H7 (cell line): ENCODE measurements around the gene TYW1B. TPM values are rescaled to one million over a fixed set of nuclear protein-coding genes. Genes with fewer than 3 reads are reported as not detected.
"Not testable (repeated sequence)": the region's sequence is repeated elsewhere in the genome, so short reads cannot be mapped to it uniquely, and the experiment has no call there.

Source experiments
- DNase-seq: peaks from one replicate; pipeline ENCODE4 v3.0.0; 2012
- H3K27me3 ChIP-seq: 2 replicates; pipeline ENCODE4 v1.6.0; 2011; ENCODE audit warnings: mild to moderate bottlenecking, low read length; ENCODE audit not compliant: control insufficient read depth, insufficient read depth
- H3K36me3 ChIP-seq: replicated peaks from 2 replicates; pipeline ENCODE4 v1.5.1; 2011; ENCODE audit warnings: low read length; ENCODE audit not compliant: control insufficient read depth, insufficient read depth
- H3K4me3 ChIP-seq: 2 replicates; pipeline ENCODE4 v1.5.1; 2011; ENCODE audit warnings: low read depth, mild to moderate bottlenecking, control low read depth, low read length, moderate library complexity; ENCODE audit not compliant: insufficient read depth
- total RNA-seq: library from RNA; depleted of rRNA; stranded (reverse); fragments of >200 nt; shearing (Covaris generic); gene quantifications from 2 replicates; pipeline ENCODE4 v1.2.3, GENCODE V29; 2014

TYW1B gene
- total RNA-seq, 1 experiment from 2014 or later, result 0.62 TPM

DNA sequence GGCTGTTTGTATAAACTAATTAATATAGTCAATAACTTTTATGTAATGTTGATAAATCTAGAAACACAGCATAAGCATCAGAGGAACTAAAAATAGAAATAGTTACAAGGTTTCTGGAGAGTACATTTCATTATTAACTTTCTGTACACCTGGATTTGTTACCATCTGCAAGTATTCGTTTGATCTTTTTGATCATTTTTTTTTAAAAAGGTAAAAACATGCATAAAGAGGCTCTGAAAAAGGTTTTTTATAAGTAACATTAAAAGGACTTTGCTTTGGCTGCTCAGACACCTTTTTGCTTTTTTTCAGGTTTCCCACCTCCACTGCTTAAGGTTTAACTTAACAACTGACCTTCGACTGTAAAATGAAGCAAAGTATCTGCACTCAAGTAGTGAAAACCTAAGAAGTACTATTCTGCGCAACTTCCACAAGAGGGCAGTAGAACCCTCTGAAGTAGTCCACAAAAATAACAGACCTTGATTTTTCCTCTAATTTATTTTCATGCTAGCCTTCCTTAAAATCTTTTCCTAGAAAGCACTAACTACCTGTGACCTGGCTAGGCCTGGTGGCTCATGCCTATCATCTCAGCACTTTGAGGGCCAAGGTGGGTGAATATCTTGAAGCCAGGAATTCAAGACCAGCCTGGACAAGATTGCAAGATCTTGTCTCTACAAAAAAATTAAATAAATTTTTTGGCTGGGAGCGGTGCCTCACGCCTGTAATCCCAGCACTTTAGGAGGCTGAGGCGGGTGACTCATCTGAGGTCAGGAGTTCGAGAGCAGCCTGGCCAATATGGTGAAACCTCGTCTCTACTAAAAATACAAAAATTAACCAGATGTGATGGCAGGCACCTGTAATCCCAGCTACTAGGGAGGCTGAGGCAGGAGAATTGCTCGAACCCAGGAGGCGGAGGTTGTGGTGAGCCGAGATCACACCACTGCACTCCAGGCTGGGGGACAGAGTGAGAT, 4.0 kb downstream of the TYW1B start:
- not testable (repeated sequence) for DNase-seq, H3K4me3 ChIP-seq, H3K27me3 ChIP-seq, H3K36me3 ChIP-seq

DNA sequence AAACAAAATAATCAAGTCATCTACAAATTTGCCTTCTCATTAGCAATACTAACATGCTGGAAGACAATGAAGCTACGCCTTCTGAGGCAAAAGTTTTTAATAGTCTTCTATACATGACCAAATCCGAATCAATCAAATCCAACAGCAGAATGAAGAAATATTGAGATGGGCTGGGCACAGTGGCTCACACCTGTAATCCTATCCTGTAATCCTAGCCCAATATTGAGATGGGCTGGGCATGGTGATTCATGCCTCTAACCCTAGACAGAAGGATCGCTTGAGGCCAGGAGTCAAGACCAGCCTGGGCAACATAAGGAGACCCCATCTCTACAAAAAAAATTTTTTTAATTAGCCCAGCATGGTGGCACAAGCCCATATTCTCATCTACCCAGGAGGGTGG, 5.5 kb downstream of the TYW1B start:
- not testable (repeated sequence) for DNase-seq, H3K36me3 ChIP-seq, H3K27me3 ChIP-seq, H3K4me3 ChIP-seq

DNA sequence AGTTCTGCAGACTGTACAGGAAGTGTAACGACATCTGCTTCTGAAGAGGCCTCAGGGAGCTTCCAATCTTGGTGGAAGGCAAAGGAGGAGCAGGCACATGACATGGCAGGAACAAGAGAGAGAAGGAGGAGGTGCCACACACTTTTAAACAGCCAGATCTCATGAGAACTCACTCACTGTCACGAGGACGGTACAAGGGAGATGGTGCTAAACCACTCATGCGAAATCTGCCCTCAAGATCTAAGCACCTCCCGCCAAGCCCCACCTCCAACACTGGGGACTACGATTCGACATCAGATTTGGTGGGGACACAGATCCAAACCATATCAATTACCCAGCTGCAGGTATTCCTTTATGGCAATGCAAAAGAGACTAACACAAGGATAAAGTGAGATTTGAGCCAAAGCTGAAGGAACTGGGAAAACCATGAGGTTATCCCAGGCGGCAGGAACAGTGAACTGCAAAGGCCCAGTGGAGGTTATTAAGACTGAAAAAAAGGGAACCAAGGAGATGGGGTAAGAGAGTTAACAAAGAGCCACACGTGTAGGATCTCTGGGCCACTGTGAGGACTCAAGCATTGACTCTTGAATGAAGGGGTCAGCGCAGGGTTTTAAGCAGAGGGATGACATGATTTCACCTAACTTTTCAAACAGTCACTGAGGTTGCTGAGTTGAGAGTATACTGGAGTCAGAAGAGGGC, 9.2 kb downstream of the TYW1B start:
- not testable (repeated sequence) for DNase-seq, H3K4me3 ChIP-seq, H3K27me3 ChIP-seq, H3K36me3 ChIP-seq

DNA sequence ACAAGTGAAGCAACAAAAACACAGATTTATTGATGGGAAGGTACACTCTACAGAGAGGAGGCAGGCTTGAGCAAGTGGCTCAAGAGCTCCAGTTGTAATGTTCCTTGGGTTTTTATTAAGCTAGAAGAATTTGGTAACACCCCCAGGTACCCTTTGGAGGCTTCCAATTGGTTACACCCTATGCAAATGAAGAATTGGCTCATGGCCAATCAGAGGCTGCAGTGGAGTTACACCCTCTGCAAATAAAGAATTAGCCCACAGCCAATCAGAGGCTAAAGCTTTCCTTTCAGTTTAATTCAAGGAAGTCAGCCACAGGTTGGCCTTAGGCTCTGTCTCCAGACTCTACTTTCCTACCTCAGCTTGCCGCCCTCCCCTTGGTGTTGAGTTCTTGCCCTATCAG, 10.3 kb downstream of the TYW1B start:
- not testable (repeated sequence) for H3K36me3 ChIP-seq, H3K4me3 ChIP-seq, H3K27me3 ChIP-seq
- peak; percentile 7 for DNase-seq

DNA sequence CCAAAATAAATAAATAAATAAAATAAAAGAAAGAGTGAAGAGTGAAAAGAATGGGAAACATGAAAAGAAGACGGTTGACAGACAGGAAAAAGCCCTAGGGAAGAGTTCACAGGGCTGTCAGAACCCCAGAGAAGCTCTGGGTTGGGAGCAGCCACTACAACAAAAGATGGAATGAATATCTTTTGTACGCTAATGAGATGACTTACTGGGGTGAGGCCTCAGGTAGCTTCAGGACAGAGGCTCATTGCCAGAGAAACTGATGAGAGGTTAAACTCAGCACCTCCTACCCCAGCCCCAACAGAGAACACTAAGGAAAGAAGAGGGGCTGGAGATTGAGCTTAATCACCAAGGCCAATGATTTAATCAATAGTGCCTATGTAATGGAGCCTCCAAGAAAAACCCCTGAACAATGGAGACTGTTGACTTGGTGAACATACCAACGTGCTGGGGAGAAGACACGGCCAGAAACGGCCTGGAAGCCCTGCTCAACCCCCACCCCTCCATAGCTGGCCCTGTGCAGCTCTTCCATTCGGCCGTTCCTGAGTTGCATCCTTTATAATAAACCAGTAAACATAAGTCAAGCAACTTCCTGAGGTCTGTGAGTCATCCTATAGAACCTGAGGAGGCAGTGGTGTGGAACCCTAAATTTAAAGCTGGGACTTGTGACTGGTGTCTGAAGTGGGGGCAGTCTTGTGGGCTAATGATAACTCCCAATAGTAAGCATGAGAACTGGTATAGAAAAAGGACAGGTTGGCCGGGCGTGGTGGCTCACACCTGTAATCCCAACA, 11.4 kb downstream of the TYW1B start:
- H3K36me3 ChIP-seq, H3K27me3 ChIP-seq, H3K4me3 ChIP-seq: not testable (repeated sequence)
- DNase-seq, result peak; percentile 15

DNA sequence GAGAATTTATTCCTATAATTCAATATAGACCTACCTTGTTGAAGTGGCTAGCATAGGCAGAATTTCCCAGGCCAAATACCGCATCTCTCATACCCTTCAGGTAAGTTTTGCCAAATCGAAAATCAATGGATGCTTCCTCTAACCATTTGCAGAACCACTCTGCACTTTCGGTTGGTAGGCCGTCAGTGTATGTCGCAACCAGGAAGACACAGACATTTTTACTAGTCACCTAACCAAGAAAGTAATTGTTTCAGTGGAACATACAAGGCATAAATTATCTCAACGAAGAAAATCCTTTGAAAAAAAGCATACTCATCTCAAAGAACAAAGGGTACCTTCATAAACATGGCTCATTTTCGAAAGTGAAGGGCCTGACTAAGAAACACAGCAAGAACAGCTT, 17.6 kb downstream of the TYW1B start:
- H3K27me3 ChIP-seq, DNase-seq, H3K4me3 ChIP-seq, H3K36me3 ChIP-seq: not testable (repeated sequence)

DNA sequence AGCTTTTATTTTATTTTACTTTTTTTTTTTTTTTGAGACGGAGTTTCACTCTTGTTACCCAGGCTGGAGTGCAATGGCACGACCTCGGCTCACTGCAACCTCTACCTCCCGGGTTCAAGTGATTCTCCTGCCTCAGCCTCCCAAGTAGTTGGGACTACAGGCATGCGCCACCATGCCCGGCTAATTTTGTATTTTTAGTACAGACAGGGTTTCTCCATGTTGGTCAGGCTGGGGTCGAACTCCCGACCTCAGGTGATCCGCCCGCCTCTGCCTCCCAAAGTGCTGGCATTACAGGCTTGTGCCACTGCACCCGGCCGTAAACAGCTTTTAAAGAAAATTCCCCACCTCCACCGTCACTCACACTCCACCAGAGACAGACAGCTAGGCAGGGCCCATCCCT, 19.5 kb downstream of the TYW1B start:
- H3K27me3 ChIP-seq, H3K4me3 ChIP-seq, DNase-seq, H3K36me3 ChIP-seq: not testable (repeated sequence)

DNA sequence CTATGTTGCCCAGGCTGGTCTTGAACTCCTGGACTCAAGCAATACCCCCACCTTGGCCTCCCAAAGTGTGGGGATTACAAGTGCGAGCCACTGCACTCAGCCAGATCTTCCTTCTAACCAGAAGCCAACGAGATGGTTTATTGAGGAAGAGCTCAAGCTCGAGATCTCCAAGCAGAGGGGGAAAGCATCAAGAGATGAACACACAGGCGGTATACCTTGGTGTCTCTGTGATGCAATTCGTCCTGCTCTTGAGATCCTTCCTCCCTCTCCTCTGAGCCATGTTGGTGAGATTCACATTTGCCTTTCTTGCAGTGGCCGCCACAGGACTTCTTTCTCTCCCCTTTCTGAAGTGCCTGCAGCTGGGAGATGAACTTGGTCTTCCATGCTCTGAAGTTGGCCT, 21.1 kb downstream of the TYW1B start:
- not testable (repeated sequence) for DNase-seq, H3K27me3 ChIP-seq, H3K4me3 ChIP-seq, H3K36me3 ChIP-seq

DNA sequence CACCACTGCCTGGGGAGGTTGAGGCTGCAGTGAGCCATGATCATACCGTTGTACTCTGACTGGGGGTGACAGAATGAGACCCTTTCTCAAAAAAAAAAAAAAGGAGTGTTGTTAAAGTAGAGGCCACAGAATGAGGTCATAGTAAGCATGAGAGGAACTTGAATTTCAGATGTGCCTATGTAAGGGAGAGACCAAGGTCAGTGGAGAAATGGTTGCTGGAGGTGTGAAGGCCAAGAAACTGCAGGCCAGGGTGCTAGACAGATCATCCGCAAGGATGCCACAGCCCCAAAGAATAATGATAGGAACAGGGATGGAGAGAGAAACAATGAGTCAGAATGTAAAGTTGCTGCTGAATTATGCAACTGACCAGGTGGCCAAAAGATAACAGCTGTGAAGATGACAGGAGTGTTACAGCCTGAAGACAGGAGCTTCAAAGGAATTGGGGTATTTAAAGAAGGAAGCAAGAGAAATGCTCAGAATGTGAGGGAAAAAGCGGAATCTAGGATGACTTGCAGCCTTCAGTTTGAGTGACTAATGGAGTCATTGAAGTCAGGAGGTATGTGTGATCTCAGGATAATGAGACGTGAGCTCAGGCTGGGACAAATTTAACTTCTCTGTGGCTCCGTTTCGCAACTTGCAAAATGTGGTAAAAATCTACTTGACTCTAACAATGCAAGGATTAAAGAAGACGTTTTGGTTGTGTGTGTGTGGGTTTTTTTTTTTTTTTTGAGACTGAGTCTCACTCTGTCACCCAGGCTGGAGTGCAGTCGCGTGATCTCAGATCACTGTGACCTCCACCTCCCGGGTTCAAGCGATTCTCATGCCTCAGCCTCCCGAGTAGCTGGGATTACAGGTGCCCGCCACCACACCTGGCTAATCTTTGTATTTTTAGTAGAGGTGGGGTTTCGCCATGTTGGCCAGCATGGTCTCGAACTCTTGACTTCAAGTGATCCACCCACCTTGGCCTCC, 22.2 kb downstream of the TYW1B start:
- no peak for DNase-seq

DNA sequence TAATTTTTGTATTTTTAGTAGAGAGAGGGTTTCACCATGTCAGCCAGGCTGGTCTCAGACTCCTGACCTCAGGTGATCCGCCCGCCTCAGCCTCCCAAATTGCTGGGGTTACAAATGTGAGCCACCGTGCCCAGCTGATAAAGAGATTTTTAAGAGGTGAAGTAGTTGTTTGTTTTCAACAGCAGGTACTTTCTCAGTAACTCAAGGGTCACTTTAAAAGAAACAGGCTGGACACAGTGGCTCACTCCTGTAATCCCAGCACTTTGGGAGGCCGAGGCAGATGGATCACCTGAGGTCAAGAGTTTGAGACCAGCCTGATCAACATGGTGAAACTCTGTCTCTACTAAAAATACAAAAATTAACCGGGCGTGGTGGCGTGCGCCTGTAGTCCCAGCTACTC, 24.2 kb downstream of the TYW1B start:
- not testable (repeated sequence) for DNase-seq, H3K27me3 ChIP-seq, H3K36me3 ChIP-seq, H3K4me3 ChIP-seq

More for the DNA sequence above, 22.2 kb downstream of the TYW1B start:
- no peaks in the 10 kb centered on the region for H3K27me3 ChIP-seq
- H3K4me3 ChIP-seq, result no peak overlapping the region
- peaks cover 3% of the 10 kb centered on the region for H3K36me3 ChIP-seq

DNA sequence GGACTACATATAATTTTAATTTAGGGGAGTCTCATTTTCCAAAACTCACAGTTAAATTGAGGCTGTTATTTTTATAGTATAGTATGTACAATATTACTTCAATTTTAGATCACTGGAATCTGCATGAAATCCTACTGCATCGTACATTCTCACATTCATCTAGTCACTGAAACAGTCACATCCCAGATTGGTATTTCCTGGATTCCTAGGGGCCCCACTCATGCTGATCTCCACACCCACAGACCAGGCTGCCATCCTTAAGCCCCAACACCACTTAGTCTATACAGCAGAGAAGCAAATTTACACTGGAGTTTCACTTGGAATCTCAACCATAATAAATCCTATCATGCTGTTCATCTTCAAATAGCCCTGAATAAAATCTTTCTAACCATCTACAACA, 26.4 kb downstream of the TYW1B start:
- H3K36me3 ChIP-seq, DNase-seq, H3K4me3 ChIP-seq, H3K27me3 ChIP-seq: not testable (repeated sequence)

DNA sequence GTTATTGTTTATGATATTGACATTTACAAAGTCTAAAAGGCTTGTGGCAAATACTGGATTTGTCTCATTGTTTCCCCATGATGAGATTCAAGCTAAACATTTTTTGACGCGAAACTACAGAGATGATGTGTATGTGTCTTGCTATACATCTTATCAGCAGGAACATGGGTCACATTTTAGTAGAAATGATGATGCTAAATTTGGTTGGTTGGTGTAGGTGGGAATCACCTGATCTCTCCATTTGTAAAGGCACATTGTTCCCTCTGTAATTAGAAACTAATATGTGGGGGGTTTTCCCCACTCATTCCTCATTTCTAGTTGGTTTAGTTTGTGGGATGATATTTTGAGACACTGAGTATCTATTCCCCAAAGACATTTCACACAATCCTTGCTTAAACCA, 32.6 kb downstream of the TYW1B start:
- not testable (repeated sequence) for DNase-seq, H3K4me3 ChIP-seq, H3K27me3 ChIP-seq, H3K36me3 ChIP-seq

DNA sequence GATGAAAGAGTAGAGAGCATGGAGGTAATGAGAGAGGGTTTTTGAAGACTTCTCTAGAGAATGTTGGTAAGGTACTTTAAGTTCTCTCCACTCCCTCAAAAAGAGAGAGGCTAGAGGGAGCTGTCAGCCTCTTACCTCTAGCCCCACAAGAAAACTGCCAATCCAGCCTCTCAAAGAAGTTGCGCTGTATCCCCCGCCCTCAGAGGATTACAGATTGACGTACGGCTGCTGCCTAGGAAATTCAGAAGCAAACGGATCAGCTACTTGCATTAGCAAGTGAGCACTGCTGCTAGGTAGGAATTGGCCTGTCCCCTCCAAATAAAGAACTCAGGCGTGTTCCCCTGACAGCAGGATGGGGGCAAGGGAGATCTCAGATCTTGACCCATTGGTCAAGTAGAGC, 34.2 kb downstream of the TYW1B start:
- no peaks in the 10 kb centered on the region; the same call in 1 of the 2 replicates for H3K36me3 ChIP-seq
- no peak for DNase-seq
- no peak overlapping the region for H3K4me3 ChIP-seq
- H3K27me3 ChIP-seq, result no peaks in the 10 kb centered on the region

DNA sequence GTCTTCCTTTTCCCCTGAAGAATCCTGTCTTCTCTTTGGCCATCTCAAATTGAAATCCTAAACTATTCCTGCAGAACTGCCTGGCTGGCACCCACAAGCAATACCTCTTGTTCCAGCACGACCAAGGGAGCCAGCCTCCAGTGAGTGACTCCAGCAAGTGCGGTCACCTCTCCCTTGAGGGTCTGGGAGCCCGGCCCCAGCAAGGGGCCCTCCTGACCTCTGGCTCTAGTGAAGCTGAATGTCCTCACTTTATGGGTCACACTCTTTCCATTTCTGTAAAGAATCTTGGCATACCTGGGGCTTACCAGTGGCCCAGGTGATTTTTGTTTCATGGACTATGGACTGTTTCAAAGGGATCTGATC, 37.3 kb downstream of the TYW1B start:
- not testable (repeated sequence) for H3K36me3 ChIP-seq, H3K4me3 ChIP-seq, H3K27me3 ChIP-seq, DNase-seq
